IPS DF 6.9 (cell line): ENCODE data around the gene KCTD10.

Source experiments
- DNase-seq: peaks from one replicate; pipeline ENCODE4 v3.0.0-alpha.2; 2013; ENCODE audit warnings: low read depth, low spot score
- H3K27ac ChIP-seq: one replicate; pipeline ENCODE4 v1.5.1; 2013; ENCODE audit warnings: low read length, control low read depth
- H3K27me3 ChIP-seq: 2 replicates; pipeline ENCODE4 v1.6.1; 2013; ENCODE audit warnings: mild to moderate bottlenecking, low read length; ENCODE audit not compliant: control insufficient read depth, insufficient read depth
- H3K36me3 ChIP-seq: 2 replicates; pipeline ENCODE4 v1.6.1; 2013; ENCODE audit warnings: low read length; ENCODE audit not compliant: control insufficient read depth, insufficient read depth
- H3K4me1 ChIP-seq: 2 replicates; pipeline ENCODE4 v1.6.1; 2013; ENCODE audit warnings: low read length; ENCODE audit not compliant: control insufficient read depth, insufficient read depth
- H3K4me3 ChIP-seq: 2 replicates; pipeline ENCODE4 v1.5.1; 2013; ENCODE audit warnings: mild to moderate bottlenecking, low read length
- H3K9me3 ChIP-seq: 2 replicates; pipeline ENCODE4 v1.6.1; 2013; ENCODE audit warnings: low read length, inconsistent platforms; ENCODE audit not compliant: control insufficient read depth, insufficient read depth
- WGBS: extraction: QIAGEN DNeasy Blood & Tissue Kit; methylation state at CpG from one replicate; pipeline ENCODE4 v1.1.7; 2013; ENCODE audit warnings: mixed read lengths, missing lambda C conversion rate; ENCODE audit not compliant: insufficient read length, insufficient coverage; 5-methylcytosine and 5-hydroxymethylcytosine counted together

Gene KCTD10, protein sequence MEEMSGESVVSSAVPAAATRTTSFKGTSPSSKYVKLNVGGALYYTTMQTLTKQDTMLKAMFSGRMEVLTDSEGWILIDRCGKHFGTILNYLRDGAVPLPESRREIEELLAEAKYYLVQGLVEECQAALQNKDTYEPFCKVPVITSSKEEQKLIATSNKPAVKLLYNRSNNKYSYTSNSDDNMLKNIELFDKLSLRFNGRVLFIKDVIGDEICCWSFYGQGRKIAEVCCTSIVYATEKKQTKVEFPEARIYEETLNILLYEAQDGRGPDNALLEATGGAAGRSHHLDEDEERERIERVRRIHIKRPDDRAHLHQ

DNA sequence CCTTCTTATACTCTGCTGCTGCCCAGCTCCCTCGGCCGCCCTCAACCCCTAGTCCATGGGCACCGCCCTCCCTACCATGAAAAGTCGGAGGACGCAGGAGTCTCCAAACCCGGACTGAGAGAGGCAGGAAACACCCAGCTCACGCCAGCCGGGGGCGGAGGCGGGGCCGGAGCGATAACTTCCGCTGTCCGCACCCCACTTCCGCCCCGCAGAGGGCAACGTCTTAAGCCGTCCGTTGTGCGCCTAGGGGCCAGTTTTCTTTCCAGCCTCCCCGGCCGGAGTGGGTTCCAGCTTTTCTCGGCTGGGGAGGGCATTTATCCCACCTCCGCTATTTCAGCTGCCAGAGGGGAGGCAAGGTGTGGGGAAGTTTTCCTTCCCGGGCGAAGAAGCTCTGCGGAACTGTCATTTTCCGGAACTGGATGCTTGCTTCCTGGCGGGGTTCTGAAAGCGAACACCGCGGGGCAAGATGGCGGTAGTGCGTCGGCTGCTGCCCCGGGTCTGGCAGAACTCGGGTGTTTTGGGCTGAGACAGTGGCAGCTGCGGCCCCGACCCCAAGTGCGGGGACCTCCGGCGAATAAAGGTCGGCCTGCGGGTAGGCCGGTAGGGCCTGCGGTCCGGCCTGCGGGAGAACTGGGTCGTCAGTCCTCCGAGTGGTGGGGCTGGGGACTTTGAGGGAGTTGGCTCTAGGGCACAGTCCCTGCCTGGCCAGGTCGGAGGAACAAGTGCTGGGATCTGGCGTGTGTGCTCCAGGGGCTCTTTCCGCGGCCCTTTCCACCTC lies at the start of gene KCTD10, which contains the start of gene UBE3B:
TSS of gene KCTD10 (minus strand) at position 116 of the 778 bp plus-strand sequence. CDS start at position 78, 38 bp downstream.
TSS of gene UBE3B (plus strand) at position 450 of the 778 bp plus-strand sequence. CDS start 5,918 bp downstream, outside the sequence.
- no CpG with 5 or more reads among the region's 54 CpGs for WGBS

DNA sequence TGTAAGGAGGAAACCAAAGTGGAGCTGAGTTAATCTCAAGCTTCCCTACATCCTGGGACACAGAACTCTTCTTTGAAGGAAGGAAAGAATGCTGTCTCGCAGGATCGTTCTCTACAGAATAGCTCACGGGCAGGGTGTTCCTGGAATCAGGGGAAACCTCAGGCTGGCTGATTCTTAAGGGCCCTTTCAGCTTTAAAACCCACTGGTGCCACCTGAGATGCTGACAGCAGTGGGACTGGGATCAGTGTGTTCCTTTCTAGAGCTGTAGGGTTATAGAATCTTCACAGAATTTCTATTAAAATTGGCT lies 48.1 kb upstream of the KCTD10 start:
- no CpG with 5 or more reads among the region's 3 CpGs for WGBS
- Histone ChIP-seq H3K27ac (no peak overlapping the region), H3K27me3 (no peaks in the 10 kb centered on the region), H3K4me3 (no peak overlapping the region), H3K36me3 (peaks cover 7% of the 10 kb centered on the region; the same call in 1 of the 2 replicates), H3K4me1 (0 out of 2 replicates have a peak, but pooled peaks cover 2% of the 10 kb centered on the region), H3K9me3 (no peaks in the 10 kb centered on the region)
- DNase-seq, result no peak

More for the DNA sequence above, at the start of gene KCTD10, which contains the start of gene UBE3B:
- Histone ChIP-seq H3K27ac (no peak within 1 kb of the TSS), H3K9me3 (no peaks in the 10 kb centered on the region), H3K4me1 (no peaks in the 10 kb centered on the region; the same call in 1 of the 2 replicates), H3K4me3 (peak within 1 kb of the TSS; percentile 99), H3K27me3 (no peaks in the 10 kb centered on the region), H3K36me3 (no peaks in the 10 kb centered on the region)
- peak; percentile 84 for DNase-seq

DNA sequence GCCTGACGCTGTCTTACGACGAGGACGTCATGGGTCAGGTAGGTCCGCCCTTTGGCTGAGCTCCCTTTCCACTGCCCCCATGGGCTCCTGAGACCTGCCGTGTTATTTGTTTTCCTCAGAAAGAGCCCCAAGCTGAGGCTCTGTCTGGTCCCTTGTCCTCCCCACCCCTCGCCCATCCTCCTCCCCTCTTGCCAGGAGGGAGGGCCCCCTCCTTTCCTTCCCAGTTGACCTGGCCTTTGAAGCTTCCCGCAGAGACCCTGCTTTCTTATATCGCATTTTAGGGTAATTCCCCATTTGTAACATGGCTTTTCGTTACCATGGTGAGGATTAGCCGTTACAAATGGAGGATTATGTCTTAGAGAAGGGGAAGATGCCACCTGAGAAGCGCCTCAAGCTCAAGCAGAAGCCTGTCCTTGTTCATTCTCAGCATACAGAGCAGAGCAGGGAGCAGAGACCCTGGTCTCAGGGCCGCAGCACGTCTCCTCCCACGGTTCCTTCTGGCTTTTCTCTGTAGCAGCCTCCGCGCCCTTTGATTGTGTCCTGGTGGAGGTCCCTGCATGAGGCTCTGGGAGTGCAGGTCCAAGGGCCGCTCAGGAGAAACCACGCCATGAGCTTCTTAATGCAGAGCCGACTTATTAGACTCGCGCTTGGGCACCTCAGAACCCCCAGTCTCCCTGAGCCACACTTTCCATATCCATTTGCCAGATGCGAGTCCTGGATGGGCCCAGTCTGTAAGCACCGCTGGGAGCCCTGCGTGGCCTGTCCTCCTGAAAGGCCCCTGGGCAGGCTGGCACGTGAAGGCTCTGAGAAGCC lies 47.6 kb upstream of the KCTD10 start:
- no CpG with 5 or more reads among the region's 26 CpGs for WGBS
- H3K9me3 ChIP-seq, result no peaks in the 10 kb centered on the region
- H3K4me3 ChIP-seq, result no peak overlapping the region
- no peak overlapping the region for H3K27ac ChIP-seq
- H3K36me3 ChIP-seq, result peaks cover 7% of the 10 kb centered on the region; the same call in 1 of the 2 replicates
- H3K4me1 ChIP-seq, result 0 out of 2 replicates have a peak, but pooled peaks cover 2% of the 10 kb centered on the region
- no peaks in the 10 kb centered on the region for H3K27me3 ChIP-seq
- DNase-seq, result no peak

DNA sequence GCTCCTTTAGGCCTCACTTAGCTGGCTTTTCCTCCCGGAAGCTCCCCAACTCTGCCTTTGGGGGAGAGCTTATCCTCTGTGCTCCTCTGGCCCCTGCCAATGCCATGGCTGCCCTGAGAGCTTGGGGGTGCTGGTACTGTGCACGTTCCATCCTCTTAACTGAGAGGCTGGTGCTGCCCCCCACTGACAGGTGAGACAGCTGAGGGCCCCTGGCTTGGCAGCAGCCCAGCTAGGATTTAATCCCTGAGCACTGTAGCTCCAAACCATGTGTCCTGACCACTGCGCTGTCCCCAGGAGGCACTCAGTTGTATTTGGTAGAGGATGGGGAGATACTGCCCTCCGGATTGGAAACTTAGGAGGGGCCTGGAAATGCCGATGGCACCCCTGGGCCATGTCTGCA lies 46.4 kb upstream of the KCTD10 start:
- Histone ChIP-seq H3K4me3 (no peak overlapping the region), H3K27ac (no peak overlapping the region), H3K27me3 (no peaks in the 10 kb centered on the region), H3K9me3 (no peaks in the 10 kb centered on the region), H3K4me1 (no peaks in the 10 kb centered on the region), H3K36me3 (peaks cover 7% of the 10 kb centered on the region; the same call in 1 of the 2 replicates)
- no peak for DNase-seq
- no CpG with 5 or more reads among the region's 5 CpGs for WGBS

DNA sequence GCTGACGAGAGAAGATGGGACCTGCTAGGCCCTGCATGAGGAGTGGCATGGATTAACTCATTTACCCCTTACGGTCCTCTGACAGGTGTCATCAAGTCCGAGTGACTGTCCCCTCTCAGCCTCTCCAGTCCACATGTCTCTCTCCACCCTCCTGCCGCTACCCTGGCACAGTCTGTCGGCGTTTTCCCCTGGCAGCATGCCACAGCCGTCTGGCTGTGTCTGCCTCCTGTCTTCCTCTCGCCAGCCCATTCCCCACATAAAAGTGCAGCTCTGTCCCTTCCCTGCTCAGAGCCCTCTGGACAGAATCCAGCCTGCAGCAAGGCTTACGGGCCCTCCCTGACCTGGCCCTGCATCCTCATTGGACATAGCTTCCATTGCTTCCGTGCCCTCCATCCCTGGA lies 46.0 kb upstream of the KCTD10 start:
- no peak overlapping the region for H3K4me3 ChIP-seq
- H3K27me3 ChIP-seq, result no peaks in the 10 kb centered on the region
- DNase-seq, result no peak
- H3K36me3 ChIP-seq, result peaks cover 7% of the 10 kb centered on the region; the same call in 1 of the 2 replicates
- H3K27ac ChIP-seq, result no peak overlapping the region
- no peaks in the 10 kb centered on the region for H3K9me3 ChIP-seq
- H3K4me1 ChIP-seq, result no peaks in the 10 kb centered on the region
- no CpG with 5 or more reads among the region's 10 CpGs for WGBS

DNA sequence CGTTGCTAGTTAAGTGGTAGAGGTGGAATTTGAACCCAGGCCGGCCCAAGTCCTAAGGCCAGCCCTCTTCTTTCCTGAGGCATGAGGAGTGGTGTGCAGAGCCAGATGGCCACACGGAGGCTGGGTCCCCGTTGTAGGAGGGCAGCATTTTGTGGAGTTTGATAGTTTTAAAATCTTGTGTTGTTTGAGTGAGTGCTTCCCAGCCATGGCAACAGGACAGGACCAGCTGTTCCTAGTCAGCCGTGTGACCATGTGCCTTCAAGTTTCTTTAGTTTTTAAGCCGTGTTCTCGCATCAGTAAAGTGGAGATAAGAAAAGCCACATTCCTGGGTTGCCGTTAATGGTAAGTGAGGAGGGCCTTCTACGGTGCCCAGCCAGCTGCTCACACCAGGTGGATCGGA lies 44.7 kb upstream of the KCTD10 start:
- H3K9me3 ChIP-seq, result no peaks in the 10 kb centered on the region
- H3K27ac ChIP-seq, result no peak overlapping the region
- no peaks in the 10 kb centered on the region for H3K27me3 ChIP-seq
- no peak overlapping the region for H3K4me3 ChIP-seq
- no peaks in the 10 kb centered on the region for H3K4me1 ChIP-seq
- no CpG with 5 or more reads among the region's 10 CpGs for WGBS
- DNase-seq, result no peak
- H3K36me3 ChIP-seq, result peaks cover 7% of the 10 kb centered on the region; the same call in 1 of the 2 replicates

DNA sequence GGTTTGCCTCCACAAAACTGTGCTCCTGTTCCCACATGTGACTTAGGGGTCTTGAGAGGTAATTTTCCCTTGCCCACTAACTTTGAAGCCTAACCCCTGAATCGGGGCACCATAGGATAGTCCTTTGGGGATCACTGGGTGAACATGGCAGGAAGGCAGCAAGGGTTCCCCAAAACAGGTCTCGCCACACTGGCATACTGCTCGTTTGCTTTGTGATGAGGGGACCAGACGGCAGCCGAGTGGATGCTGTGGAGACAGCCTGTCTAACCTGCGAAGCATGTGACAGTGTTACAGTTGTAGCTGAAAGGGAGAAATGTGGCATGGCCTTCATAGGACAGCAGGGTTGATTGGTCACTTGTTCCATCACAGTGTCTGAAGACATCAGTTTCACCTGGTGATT lies 42.7 kb upstream of the KCTD10 start:
- Histone ChIP-seq H3K4me3 (no peak overlapping the region), H3K27me3 (no peaks in the 10 kb centered on the region), H3K36me3 (peaks cover 7% of the 10 kb centered on the region; the same call in 1 of the 2 replicates), H3K9me3 (no peaks in the 10 kb centered on the region), H3K27ac (no peak overlapping the region), H3K4me1 (no peaks in the 10 kb centered on the region)
- no peak for DNase-seq
- WGBS, result no CpG with 5 or more reads among the region's 6 CpGs

DNA sequence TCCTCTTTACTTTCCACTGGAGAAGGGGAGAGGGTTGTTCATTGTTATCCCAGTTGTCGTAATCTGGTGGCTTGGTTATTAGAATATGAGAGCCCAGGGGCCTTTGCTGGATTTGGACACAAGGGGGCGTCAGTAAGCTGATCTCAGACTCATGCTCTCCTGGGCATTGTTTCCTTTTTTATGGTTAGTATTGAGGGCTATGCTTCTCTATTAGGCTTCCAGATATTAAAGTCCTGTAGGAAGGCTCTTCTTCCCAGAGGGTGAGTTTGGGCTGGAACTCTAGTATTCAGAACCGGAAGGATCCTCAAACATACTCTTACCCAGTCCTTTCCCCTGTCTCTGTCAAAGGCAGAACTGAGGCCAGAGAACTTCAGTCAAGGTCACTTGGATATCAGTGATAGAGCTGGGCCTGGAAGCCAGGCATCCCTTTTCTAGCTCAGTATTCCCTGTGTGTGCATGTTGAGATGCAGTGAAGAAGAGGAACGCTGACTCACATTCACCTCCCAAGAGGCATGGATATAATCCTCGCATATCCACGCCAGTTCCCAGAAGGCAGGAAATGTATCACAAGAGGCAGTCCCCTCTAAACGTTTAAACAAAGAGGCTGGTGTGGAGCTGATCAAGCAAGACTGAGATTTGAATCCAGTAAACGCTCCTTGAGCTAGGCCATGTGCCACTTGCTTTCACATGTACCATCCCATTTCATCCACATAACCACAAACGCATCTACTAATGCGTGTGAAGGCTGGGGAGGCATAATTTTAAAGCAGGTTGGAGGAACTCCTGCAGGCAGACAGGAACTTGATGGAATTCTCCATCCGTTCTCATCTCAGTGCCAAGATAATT lies 41.9 kb upstream of the KCTD10 start:
- H3K4me1 ChIP-seq, result no peaks in the 10 kb centered on the region
- WGBS, result no CpG with 5 or more reads among the region's 11 CpGs
- no peak overlapping the region for H3K4me3 ChIP-seq

DNA sequence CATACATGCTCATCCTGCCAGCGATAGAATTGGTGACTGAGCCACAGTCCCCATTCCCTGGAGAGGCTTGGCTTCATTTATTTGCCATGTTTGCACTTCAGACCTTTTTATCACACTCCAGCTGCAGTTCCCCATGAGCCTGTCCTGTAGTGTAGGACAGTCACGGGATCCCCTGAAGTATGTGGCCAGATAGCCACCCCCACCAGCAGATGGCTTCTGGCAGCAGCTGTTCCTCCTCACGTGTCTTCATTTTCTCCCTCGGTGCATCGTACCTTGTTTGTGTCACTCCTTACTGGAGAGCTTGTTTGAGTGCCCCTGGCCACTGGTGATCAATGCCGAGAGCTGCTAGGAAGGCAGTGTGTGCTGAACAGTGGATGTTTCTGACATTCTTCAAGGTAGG lies 40.5 kb upstream of the KCTD10 start:
- no peak for DNase-seq
- Histone ChIP-seq H3K27ac (no peak overlapping the region), H3K4me3 (no peak overlapping the region), H3K9me3 (no peaks in the 10 kb centered on the region), H3K27me3 (no peaks in the 10 kb centered on the region), H3K4me1 (no peaks in the 10 kb centered on the region), H3K36me3 (peaks cover 7% of the 10 kb centered on the region; the same call in 1 of the 2 replicates)
- no CpG with 5 or more reads among the region's 6 CpGs for WGBS

More for the DNA sequence above, 41.9 kb upstream of the KCTD10 start:
- peak; percentile 50 for DNase-seq
- Histone ChIP-seq H3K36me3 (peaks cover 7% of the 10 kb centered on the region; the same call in 1 of the 2 replicates), H3K9me3 (no peaks in the 10 kb centered on the region), H3K27me3 (no peaks in the 10 kb centered on the region), H3K27ac (no peak overlapping the region)
